HG03457 (cell line): ENCODE measurements around the gene DYNC1I2.
"Not testable (repeated sequence)": the region's sequence is repeated elsewhere in the genome, so short reads cannot be mapped to it uniquely, and the experiment has no call there.

ENCODE experiments used
- ATAC-seq: cut with Tn5 transposase; IDR thresholded peaks from one replicate; pipeline ENCODE4 v1.9.1; 2021; ENCODE audit warnings: moderate number of reproducible peaks; ENCODE audit not compliant: unreplicated experiment

Gene DYNC1I2

DNA sequence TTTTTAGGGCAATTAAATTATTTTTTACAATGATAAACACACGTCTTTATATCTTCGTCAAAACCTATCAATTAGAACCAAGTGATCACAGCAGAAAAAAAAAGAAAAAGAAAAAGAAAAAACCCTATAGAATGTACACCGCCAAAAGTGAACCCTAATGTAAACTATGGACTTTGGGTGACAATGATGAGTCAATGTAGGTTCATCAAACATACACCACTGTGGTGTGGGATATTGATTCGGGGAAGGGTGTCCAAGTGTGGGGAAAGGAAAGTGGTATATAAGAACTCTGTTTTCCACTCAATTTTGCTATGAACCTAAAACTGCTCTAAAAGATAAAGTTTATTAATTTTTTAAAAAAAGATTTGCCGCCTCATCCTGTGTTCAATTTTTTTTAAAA lies 85.1 kb downstream of the DYNC1I2 start:
- no peak for ATAC-seq

DNA sequence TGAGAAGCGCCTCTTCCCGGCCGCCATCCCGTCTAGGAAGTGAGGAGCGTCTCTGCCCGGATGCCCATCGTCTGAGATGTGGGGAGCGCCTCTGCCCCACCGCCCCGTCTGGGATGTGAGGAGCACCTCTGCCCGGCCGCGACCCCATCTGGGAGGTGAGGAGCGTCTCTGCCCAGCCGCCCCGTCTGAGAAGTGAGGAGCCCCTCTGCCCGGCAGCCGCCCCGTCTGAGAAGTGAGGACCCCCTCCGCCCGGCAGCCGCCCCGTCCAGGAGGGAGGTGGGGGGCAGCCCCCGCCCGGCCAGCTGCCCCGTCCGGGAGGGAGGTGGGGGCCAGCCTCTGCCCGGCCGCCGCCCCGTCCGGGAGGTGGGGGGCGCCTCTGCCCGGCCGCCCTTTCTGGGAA lies 87.3 kb downstream of the DYNC1I2 start:
- ATAC-seq, result not testable (repeated sequence)

DNA sequence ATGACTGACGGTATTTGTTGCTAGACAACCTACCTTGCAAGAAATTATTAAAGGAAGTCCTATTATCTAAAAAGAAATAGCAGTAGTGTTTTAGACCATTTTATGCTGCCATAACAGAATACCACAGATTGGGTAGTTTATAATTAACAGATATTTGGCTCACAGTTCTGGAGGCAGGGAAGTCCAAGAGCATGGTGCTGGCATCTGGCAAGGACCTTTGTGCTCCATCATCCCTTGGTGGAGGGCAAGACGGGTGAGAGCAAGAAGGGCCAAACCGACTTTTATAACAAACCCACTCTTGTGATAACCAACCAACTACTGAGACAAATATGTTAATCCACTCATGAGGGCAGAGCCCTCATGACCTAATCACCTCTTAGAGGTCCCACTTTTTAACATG lies 91.2 kb downstream of the DYNC1I2 start:
- ATAC-seq, result no peak

DNA sequence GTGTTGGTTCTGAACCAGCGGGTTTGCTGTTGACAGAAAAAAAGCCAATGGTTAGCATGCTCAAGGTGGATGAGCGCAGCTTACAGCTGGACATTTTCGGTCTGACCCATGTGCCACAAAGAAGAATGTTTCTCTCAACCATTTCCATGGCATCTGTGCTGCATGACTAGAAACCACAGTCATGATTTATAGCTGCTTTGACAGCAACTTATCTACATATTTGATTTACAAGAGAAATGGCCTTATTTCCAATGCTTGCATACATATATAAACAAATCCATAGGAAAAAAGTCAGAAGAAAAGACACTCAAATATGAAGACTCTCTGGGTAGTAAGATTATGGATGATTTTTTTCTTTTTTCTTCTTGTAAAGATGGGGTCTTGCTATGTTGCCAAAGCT lies 98.2 kb downstream of the DYNC1I2 start:
- ATAC-seq, result no peak

DNA sequence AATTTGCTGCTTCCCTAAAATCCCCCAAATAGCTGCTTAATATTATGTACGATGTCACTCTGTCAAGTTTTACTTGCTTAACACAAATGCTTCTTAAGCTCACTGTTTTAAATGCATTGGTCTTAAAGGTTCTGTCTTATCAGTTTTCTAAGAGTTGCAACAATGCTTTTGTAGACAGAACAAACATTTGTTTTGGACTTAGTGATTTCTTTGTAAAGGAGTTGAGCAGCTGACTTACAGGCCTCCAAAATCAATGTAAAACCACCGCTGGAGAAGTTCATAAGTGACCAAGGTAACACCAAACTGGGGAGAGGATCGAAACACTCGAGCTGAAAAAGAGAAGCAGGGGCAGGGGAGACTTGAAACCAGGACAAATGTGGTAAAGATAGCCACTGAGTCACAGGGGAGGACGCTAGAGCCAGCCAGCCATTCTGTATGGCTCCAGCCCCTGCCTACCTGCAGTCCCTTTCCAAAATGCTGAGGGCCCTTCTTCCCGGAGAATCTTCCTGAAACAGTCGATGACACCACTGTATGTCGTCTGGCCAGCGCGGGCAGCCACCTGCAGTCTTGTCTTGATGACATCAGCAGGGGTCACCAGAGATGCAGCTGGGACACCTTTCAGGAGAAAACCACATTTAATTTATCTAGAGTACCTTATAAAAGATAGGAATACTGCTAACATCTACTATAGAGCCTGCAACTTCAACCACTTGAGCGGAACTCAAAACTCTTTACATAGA lies 100.2 kb downstream of the DYNC1I2 start:
- no peak for ATAC-seq

DNA sequence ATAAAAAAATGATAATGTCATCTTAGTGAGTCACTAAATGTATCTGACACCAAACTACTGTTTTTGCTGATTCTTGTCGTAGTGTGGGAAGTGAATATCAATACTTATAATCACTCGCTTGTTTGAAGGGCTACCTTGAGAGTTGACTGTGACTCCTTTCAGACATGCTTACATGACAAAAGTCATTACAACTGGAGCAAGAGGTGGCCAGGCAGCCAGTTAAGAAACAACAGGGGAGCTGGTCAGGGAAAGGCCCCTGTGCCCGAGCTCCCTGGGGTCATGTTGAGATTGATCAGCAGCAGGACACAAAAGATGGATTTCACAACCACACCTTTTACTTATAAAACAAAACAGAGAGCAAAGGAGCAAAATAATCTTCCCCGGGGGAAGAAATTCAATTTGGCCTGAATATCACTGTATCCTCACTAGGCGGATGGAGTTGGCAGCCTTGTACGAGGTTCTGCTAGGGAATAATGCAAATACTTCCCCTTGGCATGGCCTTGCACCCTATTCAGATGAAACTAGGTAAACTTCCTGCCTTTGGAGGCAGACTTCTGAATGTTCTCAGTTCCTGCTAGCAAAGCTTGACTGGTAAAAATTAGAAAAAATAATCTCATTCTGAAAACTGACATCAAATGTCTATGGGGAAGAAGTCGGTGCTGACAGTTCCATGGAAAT lies 101.2 kb downstream of the DYNC1I2 start:
- no peak for ATAC-seq

DNA sequence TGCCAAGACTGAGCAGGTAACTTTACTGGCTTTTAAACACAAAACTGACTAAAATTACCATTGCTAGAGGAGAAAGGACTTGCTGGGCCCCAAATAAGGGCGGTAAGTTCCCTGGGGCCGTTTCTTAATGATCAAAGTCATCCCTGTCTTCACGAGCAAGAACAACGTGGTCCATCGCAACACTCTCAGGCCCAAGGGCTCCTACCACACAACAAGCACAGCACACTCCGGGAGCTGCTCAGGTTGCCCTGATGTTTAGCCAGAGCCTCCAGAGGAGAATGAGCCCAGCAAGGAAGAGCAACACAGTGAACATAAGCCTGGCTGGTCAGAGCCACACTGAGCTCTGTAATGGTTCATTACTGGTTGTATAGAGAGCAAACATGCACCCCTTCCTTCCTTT lies 102.7 kb downstream of the DYNC1I2 start:
- ATAC-seq, result no peak

DNA sequence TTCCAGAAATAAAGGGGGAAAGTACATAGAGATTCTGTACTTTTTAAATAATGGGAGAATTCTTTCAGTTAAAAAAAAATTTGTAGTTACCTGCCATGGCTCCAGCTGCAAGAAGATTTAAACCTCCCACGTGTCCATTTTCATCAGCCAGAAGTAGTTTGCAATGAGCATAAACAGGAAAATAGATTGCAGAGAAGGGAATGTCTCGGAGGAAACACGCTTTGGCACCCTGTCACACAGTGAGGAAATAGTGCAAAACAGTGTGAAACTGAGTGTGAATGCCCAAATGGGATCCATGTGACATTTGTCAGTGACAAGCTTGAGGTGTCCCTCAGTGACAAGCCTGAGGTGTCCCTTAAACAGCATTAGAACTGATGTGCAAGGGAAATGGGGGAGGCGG lies 104.1 kb downstream of the DYNC1I2 start:
- ATAC-seq, result no peak

DNA sequence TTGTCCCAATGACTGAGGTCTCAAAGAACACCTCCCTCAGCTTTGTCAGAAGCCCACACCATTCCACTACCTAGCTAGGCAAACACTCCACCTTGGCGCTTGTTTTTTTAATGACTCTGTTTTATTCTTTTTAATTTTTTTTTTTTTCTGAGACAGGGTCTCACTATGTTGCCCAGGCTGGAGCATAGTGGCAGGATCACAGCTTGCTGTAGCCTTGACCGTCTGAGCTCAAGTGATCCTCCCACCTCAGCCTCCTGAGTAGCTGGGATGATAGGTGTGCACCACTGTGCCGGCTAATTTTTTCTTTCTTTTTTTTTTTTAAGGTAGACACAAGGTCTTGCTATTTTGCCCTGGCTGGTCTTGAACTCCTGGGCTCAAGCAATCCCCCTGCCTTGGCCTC lies 104.9 kb downstream of the DYNC1I2 start:
- ATAC-seq, result no peak

DNA sequence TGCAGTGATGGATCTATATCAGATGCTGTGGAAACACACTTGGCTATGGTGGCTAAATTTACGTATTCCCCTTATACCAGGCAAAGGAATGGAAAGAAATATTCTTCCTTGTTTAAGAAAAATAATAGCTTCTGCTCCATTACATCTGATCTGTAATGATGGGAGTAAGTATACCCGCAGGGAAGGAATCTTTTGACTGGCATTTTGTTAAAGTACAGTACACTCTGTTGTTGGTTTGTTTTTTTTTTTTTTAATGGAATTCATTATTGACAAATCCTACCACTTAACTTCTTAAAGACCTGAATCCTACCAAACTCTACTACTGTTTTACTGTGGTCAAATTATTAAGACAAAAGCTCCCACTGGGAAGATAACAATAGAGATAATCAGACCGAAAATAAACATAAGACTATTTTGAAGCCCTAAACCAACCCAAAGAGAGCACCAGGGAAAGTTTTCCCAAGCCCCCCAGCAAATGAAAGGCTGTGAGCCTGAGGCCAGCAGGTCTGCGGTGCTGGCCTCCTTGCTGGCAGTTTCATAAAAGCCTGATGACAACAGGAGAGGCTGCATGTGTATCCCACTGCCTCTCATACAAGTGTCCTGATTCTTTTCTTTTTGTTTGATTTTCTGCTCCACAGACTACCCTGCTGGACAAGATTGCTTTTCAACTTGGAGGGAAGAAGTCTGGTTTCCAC lies 105.8 kb downstream of the DYNC1I2 start:
- no peak for ATAC-seq

DNA sequence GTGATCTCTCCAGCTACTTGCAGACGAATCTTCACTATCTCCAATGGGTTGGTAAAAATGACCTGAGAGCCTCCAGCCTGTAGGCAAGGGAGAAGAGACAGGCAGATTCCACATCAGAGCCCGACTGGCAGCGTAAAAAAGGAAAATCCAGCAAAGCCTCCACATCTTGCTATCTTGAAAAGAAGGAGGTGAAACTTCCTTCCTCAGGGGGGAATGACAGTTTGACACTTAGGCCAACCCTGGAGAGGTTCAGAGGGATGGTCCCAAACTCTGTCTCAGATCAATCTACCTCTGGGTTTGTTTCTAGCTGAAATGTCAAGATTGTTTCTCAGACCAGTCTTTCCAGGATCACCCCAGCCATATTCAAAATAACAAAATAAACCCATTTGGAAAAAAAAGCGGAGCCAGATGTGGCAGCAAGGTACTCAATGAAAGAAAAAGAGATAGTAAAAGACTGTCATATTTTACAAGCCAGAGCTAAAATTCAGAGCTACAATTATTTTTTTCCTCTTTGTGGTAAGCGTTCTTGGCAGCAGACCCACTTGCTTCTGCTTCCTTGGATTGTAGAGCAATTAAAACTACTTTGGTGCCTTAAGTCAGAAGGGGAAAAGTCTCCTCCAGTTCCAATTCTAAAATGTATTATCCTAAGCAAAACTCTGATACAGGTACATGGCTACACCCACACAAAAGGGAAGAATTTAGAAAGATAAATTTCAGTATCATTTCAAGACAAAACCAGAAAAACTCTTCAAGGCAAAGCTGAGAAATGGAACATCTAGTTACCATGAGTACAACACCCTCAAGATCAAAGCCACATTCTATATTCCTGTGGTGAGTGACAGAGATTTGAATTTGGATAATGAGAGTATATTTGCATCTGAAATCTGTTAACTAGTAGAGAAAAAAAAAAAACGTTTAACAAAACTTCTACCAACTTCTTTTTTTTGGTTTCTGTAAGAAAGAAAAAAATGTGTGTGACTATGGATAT lies 106.7 kb downstream of the DYNC1I2 start:
- ATAC-seq, result no peak

DNA sequence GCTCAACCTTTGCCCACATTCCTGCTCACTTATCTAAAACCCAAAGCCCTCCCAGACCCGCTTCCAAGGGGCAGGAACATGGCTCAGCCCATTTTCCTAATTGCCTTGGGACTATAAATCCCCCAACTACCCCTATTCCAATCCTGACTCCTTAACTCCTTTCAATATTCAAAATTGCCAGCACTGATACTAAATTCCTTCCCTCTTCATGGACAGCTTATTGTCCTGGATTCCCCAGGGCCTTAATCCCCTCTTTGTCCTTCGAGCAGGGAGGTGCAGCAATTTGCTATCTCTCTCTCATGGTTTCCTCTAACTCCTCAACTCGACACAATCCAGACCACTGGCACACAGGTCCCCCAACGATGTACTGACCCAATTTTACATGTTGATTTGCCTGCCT lies 107.6 kb downstream of the DYNC1I2 start:
- ATAC-seq, result no peak
